Measurements from ENCODE around the gene C16orf78.

C16orf78 gene, protein sequence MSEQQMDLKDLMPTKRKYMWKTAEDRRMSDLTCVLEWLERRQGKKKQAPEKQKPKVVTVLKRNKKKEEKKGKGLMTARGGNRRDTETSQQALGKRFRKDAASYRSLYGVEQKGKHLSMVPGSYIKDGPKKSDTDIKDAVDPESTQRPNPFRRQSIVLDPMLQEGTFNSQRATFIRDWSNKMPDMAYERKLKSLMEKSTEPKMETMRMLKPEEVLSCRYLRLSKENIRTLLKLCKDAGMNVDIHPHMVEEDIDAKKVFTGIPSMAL

DNA sequence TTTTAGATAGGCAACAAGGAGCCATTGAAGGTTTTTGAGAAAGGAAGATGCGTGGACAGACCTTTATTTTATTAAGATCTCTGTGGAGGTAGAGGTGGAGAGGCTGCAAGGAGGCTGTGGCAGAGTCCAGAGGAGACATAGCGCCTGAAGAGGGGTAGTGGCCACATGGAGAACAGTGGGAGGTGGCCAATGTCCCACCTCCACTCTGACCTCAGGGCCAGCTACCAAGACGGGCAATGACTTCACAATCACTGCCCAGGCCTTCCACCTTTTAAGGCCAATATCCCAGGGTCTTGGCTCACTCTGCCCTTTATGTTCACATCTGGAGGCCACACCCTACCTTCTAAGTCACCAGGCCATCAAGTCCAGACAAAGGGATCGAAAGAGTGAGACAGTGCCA, at the start of gene C16orf78:
C16orf78 (plus strand) TSS at position 301 of the 400 bp plus-strand sequence. CDS start 136 bp downstream, outside the sequence.
- DNase-seq = no peak

DNA sequence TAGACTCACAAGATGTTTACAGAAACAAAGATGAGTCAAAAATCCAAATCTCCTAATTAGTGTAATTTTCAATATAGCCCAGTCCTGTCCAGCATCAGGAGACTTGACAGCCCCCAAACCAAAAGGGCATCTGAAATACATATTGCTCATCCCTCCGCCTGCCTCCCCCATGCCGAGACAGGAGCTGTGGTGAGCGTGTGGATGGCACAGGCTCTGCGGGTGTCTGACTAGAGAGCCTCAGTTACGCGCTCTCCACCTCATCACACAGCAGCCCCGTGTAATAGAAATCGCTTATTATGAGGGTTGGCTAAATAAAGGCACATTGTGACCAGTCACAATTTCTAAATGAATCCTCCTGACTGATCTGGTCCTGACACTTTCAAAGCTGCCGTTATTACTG, 48.9 kb upstream of the C16orf78 start:
- DNase-seq = no peak

DNA sequence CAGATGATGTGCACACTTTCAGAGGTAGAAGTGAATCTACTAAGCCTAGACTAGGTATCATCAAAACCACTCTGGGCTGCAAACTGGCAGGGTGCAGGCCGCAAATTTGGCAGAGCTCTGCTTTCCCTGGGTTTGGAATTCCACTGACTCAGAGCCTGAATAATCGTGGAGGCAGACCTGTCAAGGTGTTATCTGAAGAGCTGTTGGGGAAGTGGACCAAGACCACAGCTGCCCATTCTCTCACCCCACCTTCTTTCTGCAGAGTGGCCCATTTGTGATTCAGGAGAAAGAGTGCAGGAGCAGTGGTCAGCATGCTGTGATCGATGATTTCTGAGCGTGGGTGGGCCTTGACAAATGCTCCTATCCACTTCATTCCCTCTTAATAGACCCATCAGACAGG, 46.1 kb upstream of the C16orf78 start:
- no peak for DNase-seq

DNA sequence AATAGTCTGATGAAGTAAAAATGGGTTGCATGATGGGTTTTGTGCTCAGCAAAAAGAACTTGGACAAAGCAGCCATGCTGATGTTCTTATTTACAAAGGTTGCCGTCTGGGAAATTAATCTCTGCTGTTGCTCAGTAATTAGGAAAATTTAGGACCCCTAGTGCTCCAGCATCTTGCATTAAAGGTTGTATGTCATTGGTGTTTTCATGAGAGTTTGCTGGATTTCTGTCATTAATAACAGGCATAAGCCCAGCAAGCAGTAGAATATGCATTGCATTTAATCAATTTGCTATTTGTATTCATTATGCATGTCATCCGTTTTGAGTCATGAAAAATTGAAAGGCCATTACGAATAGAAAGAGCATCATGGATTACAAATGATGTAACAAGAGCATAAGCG, 45.3 kb upstream of the C16orf78 start:
- DNase-seq = no peak

DNA sequence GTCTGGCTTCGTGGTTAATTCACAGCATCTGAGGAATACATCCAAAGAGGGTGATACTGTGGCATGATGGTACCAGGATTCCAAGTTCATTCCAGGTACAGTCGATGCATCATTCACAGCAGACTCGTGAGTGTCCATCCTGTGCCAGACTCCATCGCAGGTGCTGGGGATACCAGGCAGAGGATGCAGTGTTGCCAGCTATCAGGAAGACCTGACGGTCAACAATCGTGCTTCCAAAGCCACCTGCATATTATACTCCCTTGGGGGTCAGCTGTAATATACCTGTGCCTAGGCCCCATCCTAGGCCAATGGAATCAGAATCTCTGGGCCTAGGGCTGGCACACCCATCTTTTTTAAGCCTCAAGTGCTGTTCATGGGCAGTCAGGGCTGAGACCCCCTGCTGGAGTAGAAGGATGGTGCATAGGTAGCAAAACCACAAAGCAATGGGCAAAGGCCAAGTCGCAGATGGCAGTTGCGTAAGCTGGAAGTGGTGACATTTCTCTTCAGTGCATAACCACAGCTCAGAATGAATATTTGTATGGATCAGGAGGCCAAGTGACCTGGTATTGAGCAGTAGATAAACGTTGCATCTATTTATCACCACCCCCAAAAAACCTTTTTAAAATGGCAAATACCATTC, 42.9 kb upstream of the C16orf78 start:
- no peak for DNase-seq

DNA sequence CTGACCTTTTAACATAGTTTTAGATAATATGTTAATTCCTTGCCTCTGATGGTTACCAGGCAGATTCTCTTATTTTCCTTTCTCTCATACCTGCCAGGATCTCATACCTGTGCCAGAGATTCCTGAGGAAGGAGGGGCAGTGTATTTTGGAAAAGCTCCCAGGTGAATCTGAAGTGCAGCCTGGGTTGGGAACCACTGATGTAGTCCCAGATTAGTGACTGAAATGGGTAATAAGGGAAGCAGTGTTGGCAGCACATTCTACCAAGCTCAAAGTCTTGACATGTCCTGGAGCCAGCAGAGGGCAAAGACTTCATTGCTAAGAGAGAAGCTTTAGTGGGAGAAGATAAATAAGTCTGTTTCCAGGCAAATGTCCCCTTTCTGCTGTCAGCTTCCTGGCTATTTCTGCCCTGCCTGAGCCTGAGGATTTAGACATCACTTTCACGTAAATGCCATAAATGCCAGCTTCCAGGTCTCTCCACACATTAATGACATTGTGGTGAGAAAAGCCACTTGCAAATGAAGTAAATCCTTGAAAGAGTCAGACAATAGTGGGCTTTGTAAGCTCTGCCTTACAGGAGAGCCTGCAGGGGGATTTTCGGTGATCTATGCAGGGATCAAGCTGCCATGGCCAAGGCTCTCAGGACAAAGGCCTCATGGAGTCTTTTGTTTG, 40.9 kb upstream of the C16orf78 start:
- DNase-seq = no peak

DNA sequence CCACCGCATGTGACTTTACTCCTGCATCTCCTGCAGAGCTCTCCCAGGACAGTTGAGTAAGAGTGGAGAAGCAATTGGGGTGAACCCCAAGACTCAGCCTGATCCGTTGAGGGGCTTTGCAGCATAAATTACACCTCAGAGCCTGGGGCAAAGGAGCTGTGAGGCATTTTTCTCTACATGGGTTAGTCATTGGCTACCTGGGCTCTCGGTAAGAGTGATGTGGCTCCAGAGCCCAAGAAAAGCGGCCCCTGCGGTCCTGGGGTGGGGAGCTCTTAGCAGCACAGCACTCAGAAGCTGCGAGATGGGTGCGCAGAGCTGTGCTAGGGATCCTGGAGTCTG, 40.4 kb upstream of the C16orf78 start:
- no peak for DNase-seq

DNA sequence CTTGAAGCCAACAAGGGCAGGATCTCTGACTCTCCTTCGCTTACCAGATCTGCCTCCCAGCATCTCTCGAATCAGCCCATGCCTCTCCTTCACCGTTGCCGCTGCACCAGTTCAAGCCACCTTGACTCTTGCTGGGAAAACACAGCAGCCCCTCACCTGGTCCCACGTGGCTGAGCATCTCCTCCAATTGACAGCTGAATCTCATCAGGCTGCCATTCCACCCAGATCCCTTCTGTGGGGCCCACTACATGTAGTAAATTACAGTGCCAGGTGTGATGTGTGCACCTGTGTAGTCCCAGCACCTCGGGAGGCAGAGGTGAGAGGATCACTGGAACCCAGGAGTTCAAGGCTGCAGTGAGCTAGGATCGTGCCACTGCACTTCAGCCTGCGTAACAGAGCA, 37.8 kb upstream of the C16orf78 start:
- DNase-seq = no peak

DNA sequence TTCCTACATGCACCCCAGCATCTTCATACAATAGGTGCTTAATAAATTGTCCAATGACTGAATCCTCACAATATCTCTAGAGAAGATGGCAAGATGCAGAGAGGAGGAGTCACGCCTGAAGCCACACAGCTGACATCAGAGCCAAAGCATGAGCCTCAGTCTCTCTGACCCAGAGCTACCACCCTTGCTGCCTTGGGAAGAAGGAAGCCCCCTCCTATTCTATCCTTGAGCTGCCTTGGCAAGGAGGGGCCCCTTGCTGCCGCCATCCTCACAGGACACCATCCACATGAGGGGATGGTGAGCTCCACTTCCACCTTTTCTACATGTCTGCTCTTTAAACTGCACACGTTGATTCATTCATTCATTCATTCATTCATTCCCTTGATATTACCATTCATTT, 37.0 kb upstream of the C16orf78 start:
- DNase-seq = no peak

DNA sequence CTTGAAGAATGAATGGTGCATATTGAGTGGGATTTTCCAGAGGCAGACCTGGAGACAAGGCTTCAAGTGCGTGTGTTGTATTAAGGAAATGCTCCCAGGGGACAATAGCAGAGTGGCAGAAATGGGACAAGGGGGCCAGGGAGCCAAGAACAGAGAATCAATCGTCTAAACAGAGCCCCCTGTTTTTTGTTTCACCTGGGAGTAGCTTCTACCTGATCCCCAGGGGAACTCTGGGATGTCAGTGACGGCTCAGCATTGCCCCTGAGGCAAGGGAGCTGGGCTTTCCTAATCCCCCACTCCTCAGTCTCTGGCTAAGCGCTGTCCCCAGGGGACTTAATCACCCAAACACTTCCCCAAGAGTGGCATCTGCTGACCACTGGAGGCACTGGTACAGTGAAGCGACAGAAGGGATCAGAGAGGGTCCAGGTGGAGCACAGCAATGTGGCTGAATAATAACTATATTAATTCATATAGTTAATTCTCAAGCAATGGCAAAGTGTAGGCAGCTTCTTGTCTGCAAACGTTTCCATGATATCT, 35.7 kb upstream of the C16orf78 start:
- DNase-seq = no peak

DNA sequence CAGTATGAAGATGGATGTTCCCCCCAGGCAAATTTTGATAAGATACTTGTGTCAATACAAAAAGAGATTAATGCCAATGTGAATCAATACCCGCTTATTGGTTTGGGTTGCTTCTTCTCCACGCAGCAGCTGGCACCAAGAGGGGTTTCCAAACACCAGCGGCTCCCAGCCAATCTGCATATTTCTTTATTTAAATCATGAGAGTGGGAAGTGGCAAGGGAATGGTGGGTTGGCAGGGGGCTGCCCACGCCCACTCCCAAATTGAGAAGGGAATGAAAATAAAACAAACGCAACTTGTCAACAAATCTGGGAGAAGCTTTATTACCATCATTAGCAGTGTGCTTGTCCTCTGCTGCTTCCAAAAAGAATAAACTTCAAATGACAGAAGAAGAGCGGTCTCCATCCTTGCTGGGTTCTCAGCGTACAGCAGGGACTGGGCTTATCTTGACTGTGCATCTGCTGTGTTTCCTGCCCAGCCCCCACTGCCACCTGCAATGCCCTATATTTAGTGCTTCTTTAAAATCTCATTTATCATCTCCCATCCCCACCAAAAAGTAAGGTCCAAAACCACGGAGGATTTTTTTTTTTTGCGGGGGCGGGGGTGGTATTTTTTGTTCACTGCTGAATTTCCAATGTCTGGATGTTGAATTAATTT, 34.9 kb upstream of the C16orf78 start:
- no peak for DNase-seq

DNA sequence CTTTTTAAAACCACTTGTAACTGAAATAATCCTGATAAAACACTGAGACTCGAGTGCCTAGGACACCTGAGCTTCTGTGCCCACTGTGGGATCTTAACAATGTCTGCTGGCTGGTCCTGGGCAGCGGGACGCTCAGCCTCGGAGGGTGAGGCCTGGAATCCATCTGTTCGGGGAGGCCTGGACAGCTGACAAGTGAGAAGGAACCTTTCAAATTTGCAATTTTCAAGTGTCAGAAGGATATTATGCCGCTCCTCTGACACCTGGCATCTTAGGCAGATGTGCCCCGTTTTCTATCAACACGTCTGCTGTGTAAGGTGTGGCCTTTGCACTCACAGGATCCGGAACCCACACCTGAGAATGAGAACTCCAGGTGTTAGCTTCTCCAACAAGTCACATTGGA, 33.1 kb upstream of the C16orf78 start:
- no peak for DNase-seq

DNA sequence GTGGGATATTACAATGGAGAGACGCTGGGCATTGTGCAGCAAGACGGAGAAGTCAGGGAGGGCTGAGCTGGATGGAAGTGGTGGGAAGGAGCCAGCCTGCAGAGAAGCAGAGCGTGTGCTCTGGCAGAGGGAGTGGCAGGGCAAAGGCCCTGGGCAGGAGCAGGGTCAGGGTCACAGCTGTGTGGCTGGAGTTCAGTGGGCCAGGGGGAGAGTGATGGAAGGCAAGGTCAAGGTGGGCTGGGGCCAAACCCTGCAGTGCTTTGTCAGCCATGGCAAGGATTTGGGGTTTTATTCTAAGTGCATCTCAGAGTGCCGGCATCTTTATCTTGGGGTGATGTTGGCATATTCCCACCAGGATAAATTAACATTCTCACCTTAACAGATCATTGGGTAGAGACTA, 31.9 kb upstream of the C16orf78 start:
- no peak for DNase-seq

DNA sequence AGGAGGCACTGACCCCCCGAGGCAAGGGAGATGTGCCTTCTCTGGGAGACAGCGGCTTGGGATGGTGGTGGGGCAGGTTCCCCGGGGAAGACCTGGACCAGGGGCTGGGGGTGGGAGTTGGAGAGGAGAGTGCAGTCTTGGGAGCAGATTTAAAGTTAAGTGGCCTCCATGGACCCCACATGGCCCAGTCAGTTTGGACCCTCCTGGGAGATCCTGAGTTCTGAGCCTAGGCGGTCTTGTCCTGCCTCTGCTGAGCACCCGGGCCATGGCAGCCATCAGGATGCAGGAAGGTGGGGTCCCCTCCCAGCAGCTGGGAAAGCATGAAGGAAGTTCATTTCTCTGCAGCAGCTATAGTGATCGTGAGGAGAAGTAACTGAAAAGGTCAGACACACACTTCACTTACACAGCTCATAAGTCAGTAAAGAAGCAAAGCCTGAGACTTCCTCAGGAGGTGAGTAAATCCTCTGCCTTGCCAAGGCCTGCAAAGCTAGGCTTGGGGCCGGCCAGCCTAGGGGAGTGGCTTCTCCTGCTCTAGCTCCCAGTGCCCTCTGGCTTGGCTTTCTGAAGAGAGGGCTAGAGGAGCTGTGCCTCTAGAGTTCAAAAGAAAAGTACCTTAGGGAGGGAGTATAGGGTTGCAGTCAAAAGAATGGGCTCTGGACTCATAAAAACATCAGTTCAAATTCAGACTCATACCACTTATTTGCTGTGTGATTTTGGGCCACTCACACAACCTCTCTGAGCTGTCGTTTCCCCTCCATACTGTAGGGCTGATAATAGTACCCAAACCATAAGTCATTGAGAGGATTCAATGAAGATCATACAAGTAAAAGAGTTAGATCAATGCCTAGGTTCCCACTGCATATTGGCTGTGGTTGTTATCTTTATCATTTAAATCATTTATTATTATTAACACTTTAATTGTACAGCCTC, 31.0 kb upstream of the C16orf78 start:
- DNase-seq = no peak

DNA sequence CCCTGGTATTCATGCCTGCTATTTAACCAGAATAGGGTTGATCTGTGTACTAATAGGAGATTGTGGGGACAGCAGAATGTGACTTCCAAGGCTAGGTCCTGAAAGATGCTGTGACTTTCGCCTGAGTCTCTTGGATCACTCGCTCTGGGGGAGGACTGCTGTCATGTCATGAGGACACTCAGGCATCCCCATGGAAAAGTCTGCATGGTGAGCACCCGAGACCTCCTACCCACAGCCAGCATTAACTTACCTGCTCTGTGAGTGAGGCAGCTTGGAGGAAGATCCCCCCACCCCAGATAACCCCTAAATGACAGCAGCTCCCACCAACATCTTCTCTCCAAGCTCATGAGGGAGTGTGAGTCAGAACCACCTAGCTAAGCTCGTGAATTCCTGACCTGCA, 30.3 kb upstream of the C16orf78 start:
- no peak for DNase-seq

DNA sequence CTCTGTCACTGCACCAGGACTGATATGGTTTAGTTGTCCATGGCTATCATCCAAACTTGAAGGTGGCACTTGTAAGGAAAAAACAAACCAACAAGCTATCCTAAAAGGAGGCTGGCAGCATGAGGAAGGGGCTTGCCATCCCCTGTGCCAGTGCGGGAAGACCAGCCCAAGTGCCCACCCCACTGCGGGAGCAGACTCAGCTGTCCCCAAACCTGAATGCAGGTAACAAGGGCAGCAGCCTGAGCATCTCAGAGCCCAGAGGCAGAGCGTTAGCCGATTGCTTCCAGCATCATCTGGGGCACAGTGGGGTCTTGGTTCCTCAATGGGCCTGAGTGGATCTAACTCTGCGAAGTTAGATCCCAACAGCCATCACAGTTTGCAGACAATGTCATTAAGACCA, 29.2 kb upstream of the C16orf78 start:
- no peak for DNase-seq

DNA sequence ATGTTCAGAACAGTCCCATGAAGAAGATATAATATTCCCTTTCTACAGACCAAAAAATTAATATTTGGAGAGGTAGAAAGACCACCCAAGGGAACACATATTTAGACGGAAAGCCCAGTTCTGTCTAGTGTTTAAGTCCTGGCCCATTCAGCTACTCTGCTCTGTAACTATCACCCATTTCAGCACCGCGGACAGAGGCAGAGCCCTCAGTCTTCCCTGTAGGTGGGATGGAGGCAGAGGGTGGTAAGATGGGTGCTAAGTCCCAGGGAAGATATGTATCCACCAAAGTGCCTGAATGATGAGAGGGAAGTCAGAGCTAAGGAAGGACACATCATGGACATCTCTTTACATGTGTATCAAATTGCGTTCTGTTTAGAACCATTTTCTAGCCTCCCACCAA, 27.8 kb upstream of the C16orf78 start:
- DNase-seq = no peak

DNA sequence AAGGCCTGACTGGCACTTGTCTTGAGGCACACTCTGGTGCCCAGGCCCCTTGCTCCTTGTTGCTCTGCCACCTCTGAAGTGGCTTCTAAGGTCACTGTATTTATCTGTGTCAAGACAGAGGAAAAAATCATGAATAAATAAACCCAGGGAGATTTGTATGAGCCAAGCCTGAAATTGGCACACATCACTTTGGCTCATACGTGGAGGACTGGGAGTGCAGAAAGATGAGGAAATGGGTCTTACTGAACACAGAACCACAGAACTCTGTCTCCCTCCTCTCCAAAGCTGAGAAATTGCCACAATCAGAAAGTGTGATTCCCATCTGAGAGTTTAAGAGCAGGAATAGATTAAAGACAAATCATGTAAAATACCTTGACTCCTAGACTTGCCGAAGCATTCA, 27.1 kb upstream of the C16orf78 start:
- no peak for DNase-seq

DNA sequence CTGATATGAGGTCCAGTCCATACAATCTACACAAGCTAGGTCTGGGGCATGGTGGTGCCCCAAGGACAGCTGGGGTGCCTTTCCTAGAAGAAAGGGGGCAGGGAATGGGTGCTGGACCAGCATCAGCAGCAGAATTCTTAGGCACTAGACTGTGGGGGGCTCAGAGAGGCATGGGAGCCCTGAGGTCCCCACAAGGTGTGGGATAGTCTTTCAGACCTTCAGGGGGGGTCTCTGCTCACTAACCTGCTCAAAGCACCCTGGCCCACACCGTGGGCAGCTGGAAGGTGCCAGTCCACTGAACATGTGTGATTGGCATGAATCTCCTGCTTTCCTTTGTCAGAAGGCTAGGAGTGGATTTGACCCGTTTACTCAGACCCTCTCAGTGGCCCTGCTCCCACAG, 26.1 kb upstream of the C16orf78 start:
- DNase-seq = no peak

DNA sequence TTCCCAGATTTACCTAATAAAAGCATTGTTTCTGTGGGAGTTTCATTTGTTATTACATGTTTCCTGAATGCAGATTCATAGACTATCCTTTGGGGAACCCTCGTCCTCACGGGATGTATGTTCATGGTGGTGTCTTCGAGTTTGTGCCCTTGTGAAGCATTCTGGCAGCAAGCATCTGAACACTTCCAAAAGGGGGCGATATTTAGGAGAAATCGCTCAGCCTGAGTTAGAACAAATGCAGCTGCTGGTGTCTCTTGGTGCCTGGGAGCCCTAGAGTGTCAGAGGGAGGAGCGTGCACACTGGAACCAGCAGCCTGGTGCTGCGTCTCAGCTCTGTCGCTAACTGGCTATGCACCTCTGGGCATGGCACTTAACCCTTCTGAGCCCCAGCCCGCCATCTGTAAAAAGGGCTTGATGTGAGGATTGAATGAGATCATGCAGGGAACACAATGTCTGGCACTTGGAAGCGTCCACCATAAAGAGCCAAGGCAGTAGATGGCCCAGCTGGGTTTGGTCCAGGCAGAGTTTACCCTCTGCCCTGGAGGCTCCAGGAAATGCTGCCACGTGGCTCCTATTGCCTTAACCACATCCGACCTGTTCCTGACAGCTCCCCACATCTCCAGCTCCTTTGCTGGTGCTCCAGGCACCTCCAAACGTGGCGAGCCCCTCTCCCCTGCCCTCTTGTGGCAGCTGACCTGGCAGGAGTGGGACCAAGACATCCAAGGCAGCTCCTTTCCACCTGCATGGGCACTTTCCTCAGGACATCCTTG, 25.0 kb upstream of the C16orf78 start:
- no peak for DNase-seq

DNA sequence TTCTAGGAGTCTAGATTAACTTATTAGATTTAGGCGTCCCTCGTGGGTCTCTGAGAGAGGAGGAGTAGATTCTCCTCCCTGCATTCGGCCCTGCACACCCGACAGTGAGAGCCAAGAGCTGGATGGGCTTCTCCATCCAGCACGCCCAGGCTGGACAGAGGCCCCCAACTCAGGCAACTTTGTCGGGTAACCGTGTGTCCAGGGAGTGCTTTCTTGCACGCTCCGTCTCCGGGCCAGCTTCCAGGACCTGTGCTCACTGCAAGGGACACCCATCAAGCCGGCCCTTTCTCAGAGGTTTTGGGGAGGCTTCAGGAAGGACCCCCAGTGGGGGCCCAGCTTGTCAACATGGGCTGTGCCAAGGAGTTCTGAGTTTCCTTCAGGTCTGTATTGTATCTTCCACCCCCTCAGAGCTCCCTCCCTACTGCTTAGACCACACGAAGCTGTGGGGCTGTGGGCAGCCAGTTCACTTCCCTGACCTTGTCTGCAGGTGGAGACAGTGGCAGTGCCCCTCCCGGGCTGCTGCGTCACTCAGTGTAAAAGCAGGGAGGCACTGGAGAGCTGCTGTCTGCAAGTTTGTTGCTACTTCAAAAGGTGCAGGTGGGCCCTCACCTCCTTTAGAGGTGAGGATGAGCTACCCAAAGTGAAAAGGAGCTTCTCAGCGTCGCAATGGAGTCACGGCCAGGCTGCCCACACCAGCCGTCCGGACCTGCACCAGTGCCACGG, 24.0 kb upstream of the C16orf78 start:
- no peak for DNase-seq
